Osteoblast (primary cell): Measurements from ENCODE around the gene KIF2A. TPM values are rescaled to one million over a fixed set of nuclear protein-coding genes. Genes with fewer than 3 reads are reported as not detected.

Experiments
- DNase-seq: peaks from one replicate; pipeline ENCODE4 v3.0.0; 2011; ENCODE audit warnings: low spot score, mixed read lengths; ENCODE audit not compliant: insufficient read length; ENCODE audit errors: missing footprints
- H2AFZ ChIP-seq: 2 replicates; pipeline ENCODE4 v1.6.0; 2011; ENCODE audit warnings: mild to moderate bottlenecking, low read length
- H3K27ac ChIP-seq: 2 replicates; pipeline ENCODE4 v1.5.1; 2011; ENCODE audit warnings: mild to moderate bottlenecking, low read depth, low read length, moderate library complexity
- H3K27me3 ChIP-seq: 2 replicates; pipeline ENCODE4 v1.6.0; 2012; ENCODE audit warnings: mild to moderate bottlenecking, control low read depth, inconsistent platforms, low read length, moderate library complexity; ENCODE audit not compliant: insufficient read depth
- H3K36me3 ChIP-seq: 2 replicates; pipeline ENCODE4 v1.5.1; 2011; ENCODE audit warnings: mild to moderate bottlenecking, low read length, control low read depth, moderate library complexity; ENCODE audit not compliant: insufficient read depth
- H3K4me1 ChIP-seq: 2 replicates; pipeline ENCODE4 v1.5.1; 2011; ENCODE audit warnings: mild to moderate bottlenecking, low read length, control low read depth, moderate library complexity; ENCODE audit not compliant: insufficient read depth
- H3K4me2 ChIP-seq: 2 replicates; pipeline ENCODE4 v1.6.0; 2011; ENCODE audit warnings: mild to moderate bottlenecking, low read length; ENCODE audit not compliant: insufficient read depth
- H3K4me3 ChIP-seq: fragments of 200-600 bp; sonication (generic); 3 replicates; pipeline ENCODE4 v1.5.1; 2012; ENCODE audit warnings: mild to moderate bottlenecking, low read length, inconsistent platforms; ENCODE audit not compliant: insufficient read depth
- H3K79me2 ChIP-seq: 2 replicates; pipeline ENCODE4 v1.6.0; 2012; ENCODE audit warnings: mild to moderate bottlenecking, low read length, control low read depth, inconsistent platforms; ENCODE audit not compliant: insufficient read depth
- H3K9me3 ChIP-seq: 2 replicates; pipeline ENCODE4 v1.5.1; 2011; ENCODE audit warnings: low read depth, low read length, control low read depth
- H4K20me1 ChIP-seq: 2 replicates; pipeline ENCODE4 v1.6.0; 2012; ENCODE audit warnings: mild to moderate bottlenecking, low read length, control low read depth; ENCODE audit not compliant: insufficient read depth
- CTCF ChIP-seq: IDR thresholded peaks from 2 replicates; pipeline ENCODE4 v1.5.1; 2011; ENCODE audit warnings: mild to moderate bottlenecking, low read depth, low read length, moderate library complexity; ENCODE audit errors: extremely low read depth
- total RNA-seq: library from RNA; depleted of rRNA; stranded (reverse); fragments of >200 nt; gene quantifications from 2 replicates; pipeline ENCODE4 v1.2.3, GENCODE V29; 2012

KIF2A gene
- total RNA-seq, 1 donor, result 52.8 TPM

- no peaks in the 10 kb centered on the region for H3K27me3 ChIP-seq
These were observed 45.5 kb upstream of the KIF2A start for GRCh38 chr5:62260513-62260912.

GRCh38 chr5:62263401-62263800, 42.6 kb upstream of the KIF2A start:
- H3K27ac ChIP-seq, result no peak overlapping the region

More at GRCh38 chr5:62260513-62260912, 45.5 kb upstream of the KIF2A start:
- Histone ChIP-seq H4K20me1 (no peaks in the 10 kb centered on the region), H3K4me3 (no peak overlapping the region), H3K4me2 (no peak overlapping the region), H3K27ac (no peak overlapping the region), H3K79me2 (no peaks in the 10 kb centered on the region), H3K9me3 (no peaks in the 10 kb centered on the region), H3K4me1 (no peaks in the 10 kb centered on the region), H3K36me3 (no peaks in the 10 kb centered on the region), H2AFZ (no peak overlapping the region)
- TF ChIP-seq CTCF, result no peak
- peak; percentile 35 for DNase-seq

GRCh38 chr5:62265648-62266112, 40.3 kb upstream of the KIF2A start:
- no peaks in the 10 kb centered on the region for H3K79me2 ChIP-seq
- TF ChIP-seq CTCF, result no peak
- H4K20me1 ChIP-seq, result no peaks in the 10 kb centered on the region
- H3K4me2 ChIP-seq, result no peak overlapping the region
- H3K4me1 ChIP-seq, result no peaks in the 10 kb centered on the region
- H3K4me3 ChIP-seq, result no peak overlapping the region
- H3K9me3 ChIP-seq, result no peaks in the 10 kb centered on the region
- H3K27me3 ChIP-seq, result no peaks in the 10 kb centered on the region
- no peak for DNase-seq
- H3K36me3 ChIP-seq, result no peaks in the 10 kb centered on the region
- no peak overlapping the region for H3K27ac ChIP-seq
- no peak overlapping the region for H2AFZ ChIP-seq

More at GRCh38 chr5:62263401-62263800, 42.6 kb upstream of the KIF2A start:
- TF ChIP-seq CTCF, result no peak
- H3K4me2 ChIP-seq, result no peak overlapping the region
- H3K27me3 ChIP-seq, result no peaks in the 10 kb centered on the region
- no peaks in the 10 kb centered on the region for H3K36me3 ChIP-seq
- H4K20me1 ChIP-seq, result no peaks in the 10 kb centered on the region
- H3K4me1 ChIP-seq, result no peaks in the 10 kb centered on the region
- H3K4me3 ChIP-seq, result no peak overlapping the region
- H3K79me2 ChIP-seq, result no peaks in the 10 kb centered on the region
- no peaks in the 10 kb centered on the region for H3K9me3 ChIP-seq
- DNase-seq, result peak; percentile 23
- H2AFZ ChIP-seq, result no peak overlapping the region

- Histone ChIP-seq H3K4me1 (no peaks in the 10 kb centered on the region), H2AFZ (no peak overlapping the region), H3K27me3 (no peaks in the 10 kb centered on the region), H3K36me3 (no peaks in the 10 kb centered on the region), H3K9me3 (no peaks in the 10 kb centered on the region), H3K4me2 (no peak overlapping the region), H3K79me2 (no peaks in the 10 kb centered on the region), H3K4me3 (no peak overlapping the region), H3K27ac (no peak overlapping the region), H4K20me1 (no peaks in the 10 kb centered on the region)
- no peak for DNase-seq
- no peak for TF ChIP-seq CTCF
These were observed 39.4 kb upstream of the KIF2A start for GRCh38 chr5:62266573-62266972.
